ENCODE data around the gene PSMB8. TPM values are rescaled to one million over a fixed set of nuclear protein-coding genes. Genes with fewer than 3 reads are reported as not detected.

Gene PSMB8
- total RNA-seq, 2 donors from 2014 or later, result 15.4 to 29.2 TPM

GRCh38 chr6:32862725-32863124 lies 18.9 kb upstream of the PSMB8 start:
- H3K4me1 ChIP-seq, result no peaks in the 10 kb centered on the region
- no peaks in the 10 kb centered on the region for H3K9me3 ChIP-seq
- H3K36me3 ChIP-seq, result peaks cover 13% of the 10 kb centered on the region
- no peak overlapping the region for H3K27ac ChIP-seq
- H3K27me3 ChIP-seq, result no peaks in the 10 kb centered on the region
- no peak for DNase-seq (ENCODE audit: low spot score)
- TF ChIP-seq, protein P1, sequence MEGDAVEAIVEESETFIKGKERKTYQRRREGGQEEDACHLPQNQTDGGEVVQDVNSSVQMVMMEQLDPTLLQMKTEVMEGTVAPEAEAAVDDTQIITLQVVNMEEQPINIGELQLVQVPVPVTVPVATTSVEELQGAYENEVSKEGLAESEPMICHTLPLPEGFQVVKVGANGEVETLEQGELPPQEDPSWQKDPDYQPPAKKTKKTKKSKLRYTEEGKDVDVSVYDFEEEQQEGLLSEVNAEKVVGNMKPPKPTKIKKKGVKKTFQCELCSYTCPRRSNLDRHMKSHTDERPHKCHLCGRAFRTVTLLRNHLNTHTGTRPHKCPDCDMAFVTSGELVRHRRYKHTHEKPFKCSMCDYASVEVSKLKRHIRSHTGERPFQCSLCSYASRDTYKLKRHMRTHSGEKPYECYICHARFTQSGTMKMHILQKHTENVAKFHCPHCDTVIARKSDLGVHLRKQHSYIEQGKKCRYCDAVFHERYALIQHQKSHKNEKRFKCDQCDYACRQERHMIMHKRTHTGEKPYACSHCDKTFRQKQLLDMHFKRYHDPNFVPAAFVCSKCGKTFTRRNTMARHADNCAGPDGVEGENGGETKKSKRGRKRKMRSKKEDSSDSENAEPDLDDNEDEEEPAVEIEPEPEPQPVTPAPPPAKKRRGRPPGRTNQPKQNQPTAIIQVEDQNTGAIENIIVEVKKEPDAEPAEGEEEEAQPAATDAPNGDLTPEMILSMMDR (IDR thresholded peaks at IDR 0.05), result no peak
- H3K4me3 ChIP-seq, result no peak overlapping the region

DNA sequence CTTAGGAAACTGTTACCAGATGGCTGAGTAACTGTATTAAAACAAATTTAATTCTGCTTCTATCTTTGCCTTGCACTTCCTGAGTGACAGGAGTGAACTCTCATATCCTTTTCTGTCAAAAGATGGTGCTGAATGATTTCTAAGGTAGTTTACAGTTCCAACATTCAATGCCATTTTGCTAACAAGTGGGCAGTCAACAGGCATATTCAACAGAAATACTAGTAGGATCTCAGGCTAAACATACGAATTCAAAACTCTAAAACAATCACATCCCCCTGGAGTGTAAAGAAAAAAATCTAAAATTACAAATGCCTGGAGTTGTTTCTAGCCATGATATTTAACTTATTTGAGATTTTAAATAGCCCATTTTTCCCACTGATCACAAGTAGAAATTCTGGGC lies 16.8 kb upstream of the PSMB8 start:
- H3K9me3 ChIP-seq, result no peaks in the 10 kb centered on the region
- H3K4me3 ChIP-seq, result no peak overlapping the region
- no peaks in the 10 kb centered on the region for H3K4me1 ChIP-seq
- DNase-seq (ENCODE audit: low spot score), result no peak
- peaks cover 14% of the 10 kb centered on the region for H3K36me3 ChIP-seq
- TF ChIP-seq, protein P1 (IDR thresholded peaks at IDR 0.05), result no peak
- H3K27me3 ChIP-seq, result no peaks in the 10 kb centered on the region
- no peak overlapping the region for H3K27ac ChIP-seq

DNA sequence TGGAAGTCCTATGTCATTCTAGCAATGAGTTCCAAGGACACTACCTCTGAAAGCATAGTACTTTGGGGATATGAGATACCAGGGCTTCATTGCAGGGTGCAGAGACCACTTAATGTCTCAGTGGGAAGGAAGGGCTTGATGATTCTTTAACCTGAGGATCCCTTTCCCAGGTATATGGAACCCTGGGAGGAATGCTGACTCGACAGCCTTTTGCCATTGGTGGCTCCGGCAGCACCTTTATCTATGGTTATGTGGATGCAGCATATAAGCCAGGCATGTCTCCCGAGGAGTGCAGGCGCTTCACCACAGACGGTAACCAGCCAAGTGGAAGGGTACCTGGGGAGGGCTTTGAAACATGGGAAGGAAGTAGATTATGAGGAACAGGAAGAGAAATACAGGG lies 14.3 kb upstream of the PSMB8 start:
- TF ChIP-seq, protein P1 (IDR thresholded peaks at IDR 0.05), result no peak
- no peak overlapping the region for H3K4me3 ChIP-seq
- H3K9me3 ChIP-seq, result no peaks in the 10 kb centered on the region
- H3K27ac ChIP-seq, result no peak overlapping the region
- H3K36me3 ChIP-seq, result peaks cover 14% of the 10 kb centered on the region
- peaks cover 0 to 11% of the 10 kb centered on the region in 2 donors for H3K4me1 ChIP-seq
- H3K27me3 ChIP-seq, result no peaks in the 10 kb centered on the region
- no peak for DNase-seq (ENCODE audit: low spot score)

DNA sequence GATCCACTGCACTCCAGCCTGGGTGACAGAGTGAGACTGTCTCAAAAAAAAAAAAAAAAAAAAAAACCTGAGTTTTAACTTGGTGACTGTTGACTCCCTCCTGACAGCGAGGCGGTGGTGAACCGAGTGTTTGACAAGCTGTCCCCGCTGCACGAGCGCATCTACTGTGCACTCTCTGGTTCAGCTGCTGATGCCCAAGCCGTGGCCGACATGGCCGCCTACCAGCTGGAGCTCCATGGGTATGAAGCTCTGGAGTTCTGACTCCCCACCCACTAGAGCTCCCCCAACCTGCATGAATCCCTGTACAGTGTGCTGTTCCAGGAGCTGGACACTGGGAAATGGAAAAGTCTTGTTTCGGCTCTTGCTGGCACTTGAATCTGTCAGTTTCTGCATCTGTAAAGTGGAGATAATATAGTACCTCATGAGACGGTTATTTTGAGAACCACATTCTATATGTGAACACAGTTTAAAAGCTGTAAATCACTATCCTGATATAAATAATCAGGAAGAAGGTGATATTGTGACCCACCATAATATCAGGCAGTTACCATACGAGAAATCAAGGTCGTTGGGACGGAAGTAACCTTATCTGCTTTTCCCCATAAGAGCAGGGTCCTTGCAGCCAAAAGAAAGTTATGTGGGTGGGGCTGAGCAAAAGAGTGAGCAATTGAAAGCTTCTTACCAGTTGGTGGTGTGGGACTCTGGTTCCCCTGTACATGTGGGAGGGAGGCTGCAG lies 13.5 kb upstream of the PSMB8 start:
- H3K36me3 ChIP-seq, result peaks cover 14% of the 10 kb centered on the region
- no peaks in the 10 kb centered on the region for H3K9me3 ChIP-seq
- H3K27me3 ChIP-seq, result no peaks in the 10 kb centered on the region
- H3K4me1 ChIP-seq, result peaks cover 0 to 18% of the 10 kb centered on the region in 2 donors
- no peak overlapping the region for H3K4me3 ChIP-seq
- no peak for DNase-seq (ENCODE audit: low spot score)
- H3K27ac ChIP-seq, result no peak overlapping the region
- TF ChIP-seq, protein P1 (IDR thresholded peaks at IDR 0.05), result no peak

GRCh38 chr6:32855467-32856174 lies 11.8 kb upstream of the PSMB8 start:
- H3K27ac ChIP-seq, result no peak overlapping the region
- H3K36me3 ChIP-seq, result peaks cover 23% of the 10 kb centered on the region
- no peak overlapping the region for H3K4me3 ChIP-seq
- H3K9me3 ChIP-seq, result no peaks in the 10 kb centered on the region
- TF ChIP-seq, protein P1 (IDR thresholded peaks at IDR 0.05), result no peak
- no peaks in the 10 kb centered on the region for H3K27me3 ChIP-seq
- DNase-seq (ENCODE audit: low spot score), result no peak
- H3K4me1 ChIP-seq, result peaks cover 0 to 32% of the 10 kb centered on the region in 2 donors
